T-helper 2 cell treated with Interferon-gamma antibody and Interleukin-4, amounts not matched to agents 5 μg/mL and 100 μg/mL, for 36 hours (primary cell): ENCODE data around the gene THSD4.
"Not testable (repeated sequence)": the region's sequence is repeated elsewhere in the genome, so short reads cannot be mapped to it uniquely, and the experiment has no call there.

Experiments
- DNase-seq: peaks from one replicate; pipeline ENCODE4 v3.0.0; 2021; ENCODE audit warnings: low spot score
- H3K27ac Mint-ChIP-seq: one replicate; pipeline ENCODE4 v1.8.0; 2021; ENCODE audit warnings: mild to moderate bottlenecking, mixed read lengths
- H3K27me3 Mint-ChIP-seq: one replicate; pipeline ENCODE4 v1.8.0; 2021; ENCODE audit warnings: low read depth, mixed read lengths
- H3K36me3 Mint-ChIP-seq: one replicate; pipeline ENCODE4 v1.8.0; 2021; ENCODE audit warnings: low read depth, mixed read lengths
- H3K4me1 Mint-ChIP-seq: one replicate; pipeline ENCODE4 v1.8.0; 2021; ENCODE audit warnings: low read depth, mixed read lengths
- H3K4me3 Mint-ChIP-seq: one replicate; pipeline ENCODE4 v1.8.0; 2022; ENCODE audit warnings: mild to moderate bottlenecking, moderate library complexity, mixed read lengths
- H3K9me3 Mint-ChIP-seq: one replicate; pipeline ENCODE4 v1.8.0; 2021; ENCODE audit warnings: mixed read lengths

Gene THSD4

GRCh38 chr15:71654042-71654719 is 538.9 kb downstream of the THSD4 start:
- DNase-seq: no peak
- Mint-ChIP-seq H3K27ac (no peak overlapping the region), H3K9me3 (no peaks in the 10 kb centered on the region), H3K4me3 (no peak overlapping the region), H3K36me3 (no peaks in the 10 kb centered on the region), H3K4me1 (peaks cover 2% of the 10 kb centered on the region), H3K27me3 (peaks cover 8% of the 10 kb centered on the region)

DNA sequence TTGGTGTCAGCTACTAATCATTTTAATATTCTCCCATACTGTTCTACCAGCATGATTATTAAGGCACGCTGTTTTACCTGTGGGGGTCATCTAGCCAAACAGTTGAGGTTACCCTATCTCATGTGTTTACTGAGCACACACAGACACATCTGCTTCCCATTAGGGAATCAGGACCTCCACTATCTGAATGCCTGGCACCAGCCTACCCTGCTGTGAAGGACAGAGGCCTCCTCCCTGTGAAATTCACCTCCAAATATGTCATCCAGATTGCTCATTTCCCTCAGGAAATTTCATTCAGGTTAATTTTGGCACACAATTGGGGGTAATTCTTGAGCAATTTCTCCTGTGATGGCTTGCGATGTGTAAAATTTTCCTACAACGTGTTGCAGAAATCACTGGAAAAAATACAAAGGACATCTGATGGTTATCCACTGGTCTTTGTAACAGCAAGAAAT is 539.5 kb downstream of the THSD4 start:
- Mint-ChIP-seq H3K9me3 (no peaks in the 10 kb centered on the region), H3K27me3 (peaks cover 8% of the 10 kb centered on the region), H3K36me3 (no peaks in the 10 kb centered on the region), H3K4me3 (no peak overlapping the region), H3K4me1 (peaks cover 2% of the 10 kb centered on the region), H3K27ac (no peak overlapping the region)
- no peak for DNase-seq

DNA sequence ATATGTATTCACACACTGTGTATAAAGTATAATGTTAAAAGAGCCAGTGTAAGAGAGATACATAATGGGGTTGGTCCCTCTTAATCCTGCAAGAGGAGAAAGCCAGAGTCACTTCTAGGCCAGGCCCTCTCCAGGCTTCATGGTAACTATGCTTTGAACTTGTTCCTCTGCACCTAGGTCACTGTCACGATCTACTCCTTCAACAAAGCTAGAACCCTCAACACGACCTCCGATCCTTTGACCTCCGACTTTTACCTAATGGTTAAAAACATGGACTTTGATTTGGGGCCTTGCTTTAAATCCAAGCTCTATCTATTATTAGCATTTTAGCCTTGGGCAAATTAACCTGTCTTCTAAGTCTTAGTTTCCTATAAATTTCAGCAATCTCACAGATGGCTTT is 541.2 kb downstream of the THSD4 start:
- DNase-seq: no peak
- no peaks in the 10 kb centered on the region for H3K36me3 Mint-ChIP-seq
- H3K4me3 Mint-ChIP-seq: no peak overlapping the region
- no peaks in the 10 kb centered on the region for H3K9me3 Mint-ChIP-seq
- H3K27ac Mint-ChIP-seq: no peak overlapping the region
- peaks cover 15% of the 10 kb centered on the region for H3K27me3 Mint-ChIP-seq
- peaks cover 2% of the 10 kb centered on the region for H3K4me1 Mint-ChIP-seq

- Mint-ChIP-seq H3K27ac (no peak overlapping the region), H3K4me3 (no peak overlapping the region), H3K9me3 (no peaks in the 10 kb centered on the region), H3K4me1 (no peaks in the 10 kb centered on the region), H3K36me3 (no peaks in the 10 kb centered on the region), H3K27me3 (peaks cover 18% of the 10 kb centered on the region)
- no peak for DNase-seq
Observed at GRCh38 chr15:71657141-71657540, 541.9 kb downstream of the THSD4 start.

GRCh38 chr15:71658036-71658435 is 542.8 kb downstream of the THSD4 start:
- no peak overlapping the region for H3K4me3 Mint-ChIP-seq
- no peaks in the 10 kb centered on the region for H3K36me3 Mint-ChIP-seq
- H3K27me3 Mint-ChIP-seq: peaks cover 26% of the 10 kb centered on the region
- DNase-seq: no peak
- H3K4me1 Mint-ChIP-seq: no peaks in the 10 kb centered on the region
- no peak overlapping the region for H3K27ac Mint-ChIP-seq
- H3K9me3 Mint-ChIP-seq: no peaks in the 10 kb centered on the region

- Mint-ChIP-seq H3K27me3 (peaks cover 26% of the 10 kb centered on the region), H3K36me3 (no peaks in the 10 kb centered on the region), H3K27ac (no peak overlapping the region), H3K4me3 (no peak overlapping the region), H3K4me1 (no peaks in the 10 kb centered on the region), H3K9me3 (no peaks in the 10 kb centered on the region)
- DNase-seq: no peak
Observed at GRCh38 chr15:71658827-71659729, 543.8 kb downstream of the THSD4 start.

- no peak overlapping the region for H3K4me3 Mint-ChIP-seq
- H3K27ac Mint-ChIP-seq: no peak overlapping the region
Observed at GRCh38 chr15:71659730-71660067, 544.4 kb downstream of the THSD4 start.

GRCh38 chr15:71660501-71660900 is 545.2 kb downstream of the THSD4 start:
- Mint-ChIP-seq H3K4me3 (no peak overlapping the region), H3K4me1 (no peaks in the 10 kb centered on the region), H3K9me3 (no peaks in the 10 kb centered on the region), H3K27ac (no peak overlapping the region), H3K36me3 (no peaks in the 10 kb centered on the region), H3K27me3 (peaks cover 30% of the 10 kb centered on the region)
- DNase-seq: no peak

More at GRCh38 chr15:71659730-71660067, 544.4 kb downstream of the THSD4 start:
- no peak for DNase-seq
- H3K27me3 Mint-ChIP-seq: peaks cover 28% of the 10 kb centered on the region
- H3K36me3 Mint-ChIP-seq: no peaks in the 10 kb centered on the region
- H3K4me1 Mint-ChIP-seq: no peaks in the 10 kb centered on the region
- no peaks in the 10 kb centered on the region for H3K9me3 Mint-ChIP-seq

GRCh38 chr15:71662306-71662705 is 547.0 kb downstream of the THSD4 start:
- Mint-ChIP-seq H3K4me1 (no peaks in the 10 kb centered on the region), H3K36me3 (no peaks in the 10 kb centered on the region), H3K27me3 (peaks cover 33% of the 10 kb centered on the region), H3K27ac (no peak overlapping the region), H3K4me3 (no peak overlapping the region), H3K9me3 (no peaks in the 10 kb centered on the region)
- no peak for DNase-seq

GRCh38 chr15:71664622-71665021 is 549.4 kb downstream of the THSD4 start:
- Mint-ChIP-seq H3K27me3 (peaks cover 45% of the 10 kb centered on the region), H3K36me3 (no peaks in the 10 kb centered on the region), H3K4me1 (no peaks in the 10 kb centered on the region), H3K9me3 (no peaks in the 10 kb centered on the region), H3K4me3 (no peak overlapping the region), H3K27ac (no peak overlapping the region)
- DNase-seq: no peak

GRCh38 chr15:71666763-71667620 is 551.7 kb downstream of the THSD4 start:
- Mint-ChIP-seq H3K9me3 (no peaks in the 10 kb centered on the region), H3K36me3 (peaks cover 1% of the 10 kb centered on the region), H3K4me1 (no peaks in the 10 kb centered on the region), H3K4me3 (no peak overlapping the region), H3K27ac (no peak overlapping the region), H3K27me3 (peaks cover 47% of the 10 kb centered on the region)
- no peak for DNase-seq

DNA sequence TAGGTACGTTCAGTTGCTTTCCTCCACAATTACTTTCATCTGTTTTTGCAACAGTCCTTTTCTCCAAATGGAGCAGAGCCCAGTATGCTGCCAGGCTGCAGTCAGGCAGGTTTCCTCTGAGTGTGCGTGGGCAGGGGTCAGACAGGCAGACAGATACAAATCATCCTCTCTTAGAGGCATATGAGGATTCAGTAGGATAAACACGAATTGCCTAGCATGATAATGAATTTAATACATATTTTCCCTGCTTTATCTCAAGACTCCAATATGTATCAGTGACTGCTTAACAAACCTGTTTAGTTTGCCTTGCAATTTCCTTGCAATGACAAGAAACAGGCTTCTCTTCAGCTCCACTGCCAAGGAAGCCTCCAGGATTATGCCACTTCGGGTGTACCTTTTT is 554.4 kb downstream of the THSD4 start:
- H3K27me3 Mint-ChIP-seq: peaks cover 39% of the 10 kb centered on the region
- H3K36me3 Mint-ChIP-seq: peaks cover 1% of the 10 kb centered on the region
- no peak overlapping the region for H3K27ac Mint-ChIP-seq
- H3K4me1 Mint-ChIP-seq: no peaks in the 10 kb centered on the region
- no peak overlapping the region for H3K4me3 Mint-ChIP-seq
- DNase-seq: no peak
- H3K9me3 Mint-ChIP-seq: no peaks in the 10 kb centered on the region

- H3K4me3 Mint-ChIP-seq, H3K4me1 Mint-ChIP-seq, DNase-seq, H3K27ac Mint-ChIP-seq, H3K9me3 Mint-ChIP-seq, H3K36me3 Mint-ChIP-seq: not testable (repeated sequence)
- peaks cover 39% of the 10 kb centered on the region for H3K27me3 Mint-ChIP-seq
Observed at GRCh38 chr15:71670222-71670621, 555.0 kb downstream of the THSD4 start.

DNA sequence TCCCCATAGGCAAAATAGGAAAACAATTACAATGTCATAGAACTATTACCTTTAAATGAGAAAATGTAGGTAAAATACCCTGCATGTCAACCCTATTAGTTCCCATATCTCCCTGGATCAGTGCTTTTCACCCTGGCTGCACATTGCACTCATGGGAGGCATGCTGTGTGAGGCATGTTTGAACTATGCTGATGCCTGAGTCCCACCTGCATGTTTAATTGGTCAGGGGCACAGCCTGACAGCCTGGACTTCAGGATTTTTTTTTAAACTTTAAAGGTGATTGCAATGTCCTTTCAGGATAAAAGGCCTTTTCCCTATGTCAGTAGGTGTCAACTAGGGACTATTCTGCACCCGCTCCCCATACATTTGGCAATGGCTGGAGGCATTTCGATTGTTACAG is 559.1 kb downstream of the THSD4 start:
- Mint-ChIP-seq H3K9me3 (no peaks in the 10 kb centered on the region), H3K27ac (no peak overlapping the region), H3K4me1 (peaks cover 40% of the 10 kb centered on the region), H3K27me3 (peaks cover 20% of the 10 kb centered on the region), H3K4me3 (no peak overlapping the region), H3K36me3 (peaks cover 6% of the 10 kb centered on the region)
- DNase-seq: no peak
